WI38 (cell line): ENCODE results near the gene LTBP4.

Experiments used
- H3K4me3 ChIP-seq: 2 replicates; pipeline ENCODE4 v1.5.1; 2011; ENCODE audit warnings: low read depth, mild to moderate bottlenecking, control low read depth, low read length
- TF ChIP-seq, protein P1 (sequence below): IDR thresholded peaks from 2 replicates; pipeline ENCODE4 v1.5.1; 2012; ENCODE audit warnings: low read depth, mild to moderate bottlenecking, control low read depth, low read length

LTBP4 gene

DNA sequence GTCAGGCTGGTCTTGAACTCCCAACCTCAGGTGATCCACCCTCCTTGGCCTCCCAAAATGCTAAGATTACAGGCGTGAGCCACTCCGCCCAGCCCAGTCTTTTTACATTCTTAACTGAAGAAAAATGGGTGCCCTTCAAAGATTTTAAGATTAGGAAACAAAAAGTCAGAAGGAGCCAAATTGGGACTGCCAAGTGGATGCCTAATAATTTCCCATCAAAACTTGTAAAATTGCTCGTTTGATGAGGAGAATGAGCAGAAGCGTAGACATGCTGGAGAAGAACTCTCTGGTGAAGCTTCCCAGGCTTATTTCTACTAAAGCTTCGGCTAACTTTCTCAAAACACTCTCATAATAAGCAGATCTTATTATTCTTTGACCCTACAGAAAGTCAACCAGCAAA lies 57.9 kb downstream of the LTBP4 start:
- no peak overlapping the region for H3K4me3 ChIP-seq
- TF ChIP-seq, protein P1, sequence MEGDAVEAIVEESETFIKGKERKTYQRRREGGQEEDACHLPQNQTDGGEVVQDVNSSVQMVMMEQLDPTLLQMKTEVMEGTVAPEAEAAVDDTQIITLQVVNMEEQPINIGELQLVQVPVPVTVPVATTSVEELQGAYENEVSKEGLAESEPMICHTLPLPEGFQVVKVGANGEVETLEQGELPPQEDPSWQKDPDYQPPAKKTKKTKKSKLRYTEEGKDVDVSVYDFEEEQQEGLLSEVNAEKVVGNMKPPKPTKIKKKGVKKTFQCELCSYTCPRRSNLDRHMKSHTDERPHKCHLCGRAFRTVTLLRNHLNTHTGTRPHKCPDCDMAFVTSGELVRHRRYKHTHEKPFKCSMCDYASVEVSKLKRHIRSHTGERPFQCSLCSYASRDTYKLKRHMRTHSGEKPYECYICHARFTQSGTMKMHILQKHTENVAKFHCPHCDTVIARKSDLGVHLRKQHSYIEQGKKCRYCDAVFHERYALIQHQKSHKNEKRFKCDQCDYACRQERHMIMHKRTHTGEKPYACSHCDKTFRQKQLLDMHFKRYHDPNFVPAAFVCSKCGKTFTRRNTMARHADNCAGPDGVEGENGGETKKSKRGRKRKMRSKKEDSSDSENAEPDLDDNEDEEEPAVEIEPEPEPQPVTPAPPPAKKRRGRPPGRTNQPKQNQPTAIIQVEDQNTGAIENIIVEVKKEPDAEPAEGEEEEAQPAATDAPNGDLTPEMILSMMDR, result no peak

DNA sequence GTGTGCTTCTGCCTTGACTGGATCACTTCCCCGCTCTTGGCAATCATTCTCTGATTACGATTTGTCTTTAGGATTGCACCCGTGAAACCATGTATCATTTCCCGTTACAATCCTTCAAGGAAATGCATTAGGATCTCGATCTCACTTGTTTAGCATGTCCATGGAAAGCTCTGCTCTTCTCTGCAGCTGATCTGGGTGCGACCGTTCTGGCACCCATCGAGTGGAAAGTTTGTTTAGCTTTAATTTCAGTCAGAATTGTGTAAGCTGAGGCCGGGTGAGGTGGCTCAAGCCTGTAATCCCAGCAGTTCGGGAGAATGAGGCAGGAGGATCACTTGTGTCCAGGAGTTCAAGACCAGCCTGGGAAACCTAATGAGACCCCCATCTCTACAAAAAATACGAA lies 58.4 kb downstream of the LTBP4 start:
- TF ChIP-seq, protein P1, result no peak
- H3K4me3 ChIP-seq, result no peak overlapping the region

DNA sequence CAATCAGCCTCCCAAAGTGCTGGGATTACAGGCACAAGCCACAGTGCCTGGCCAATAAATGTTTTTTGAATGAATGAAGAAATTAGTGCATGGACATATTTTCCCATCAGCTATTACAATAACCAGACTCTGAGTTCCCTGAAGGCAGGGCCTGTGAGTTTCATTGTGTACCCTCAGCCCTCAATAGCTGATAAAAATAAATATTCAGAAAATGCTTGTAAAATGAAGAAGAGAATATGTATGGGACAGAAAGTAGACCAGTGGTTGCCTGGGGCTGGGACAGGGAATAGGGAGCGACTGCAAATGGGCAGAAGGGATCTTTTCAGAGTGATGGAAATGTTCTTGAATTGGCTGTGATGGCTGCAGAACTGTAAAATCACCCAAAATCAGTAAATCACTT lies 60.4 kb downstream of the LTBP4 start:
- TF ChIP-seq, protein P1, result no peak
- no peak overlapping the region for H3K4me3 ChIP-seq

DNA sequence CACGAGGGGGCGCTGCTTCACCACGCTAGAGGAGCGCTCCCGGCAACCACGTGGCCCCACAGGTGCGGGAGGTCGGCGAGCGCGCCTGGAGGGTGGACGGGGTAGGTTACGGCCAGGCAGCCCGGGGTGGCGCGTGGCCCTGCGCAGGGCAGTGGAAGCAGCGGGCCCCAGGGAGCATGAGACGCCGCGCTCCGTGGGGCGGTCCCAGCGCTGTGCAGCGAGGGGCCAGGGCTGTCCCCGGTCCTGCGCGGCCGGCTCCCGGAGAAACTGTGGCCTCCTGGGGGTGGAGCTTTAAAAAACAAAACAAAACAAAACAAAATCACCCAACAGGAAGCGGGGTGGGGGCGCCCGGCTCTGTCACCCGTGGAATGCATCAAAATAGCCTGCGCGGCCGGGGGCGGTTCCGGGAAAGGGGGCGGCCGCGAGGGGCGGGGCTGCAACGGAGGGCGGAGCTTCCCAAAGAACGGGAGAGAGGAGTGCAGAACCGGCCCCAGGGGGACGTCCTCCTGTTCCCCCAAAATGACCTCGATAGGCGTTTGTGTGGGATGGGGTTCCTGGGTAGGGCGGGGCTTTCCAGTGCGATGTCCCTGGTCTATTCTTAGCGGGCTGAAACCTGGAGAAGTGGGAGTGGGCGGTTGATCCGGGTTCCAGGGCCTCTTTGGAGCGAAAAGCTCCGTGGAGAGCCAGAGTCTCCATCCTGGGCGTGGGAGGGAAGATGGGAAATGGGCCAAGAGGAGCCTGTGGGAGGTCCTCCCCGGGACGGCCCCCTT lies 61.9 kb downstream of the LTBP4 start:
- TF ChIP-seq, protein P1, result peak; percentile 76; the same call in 1 of the 2 replicates

DNA sequence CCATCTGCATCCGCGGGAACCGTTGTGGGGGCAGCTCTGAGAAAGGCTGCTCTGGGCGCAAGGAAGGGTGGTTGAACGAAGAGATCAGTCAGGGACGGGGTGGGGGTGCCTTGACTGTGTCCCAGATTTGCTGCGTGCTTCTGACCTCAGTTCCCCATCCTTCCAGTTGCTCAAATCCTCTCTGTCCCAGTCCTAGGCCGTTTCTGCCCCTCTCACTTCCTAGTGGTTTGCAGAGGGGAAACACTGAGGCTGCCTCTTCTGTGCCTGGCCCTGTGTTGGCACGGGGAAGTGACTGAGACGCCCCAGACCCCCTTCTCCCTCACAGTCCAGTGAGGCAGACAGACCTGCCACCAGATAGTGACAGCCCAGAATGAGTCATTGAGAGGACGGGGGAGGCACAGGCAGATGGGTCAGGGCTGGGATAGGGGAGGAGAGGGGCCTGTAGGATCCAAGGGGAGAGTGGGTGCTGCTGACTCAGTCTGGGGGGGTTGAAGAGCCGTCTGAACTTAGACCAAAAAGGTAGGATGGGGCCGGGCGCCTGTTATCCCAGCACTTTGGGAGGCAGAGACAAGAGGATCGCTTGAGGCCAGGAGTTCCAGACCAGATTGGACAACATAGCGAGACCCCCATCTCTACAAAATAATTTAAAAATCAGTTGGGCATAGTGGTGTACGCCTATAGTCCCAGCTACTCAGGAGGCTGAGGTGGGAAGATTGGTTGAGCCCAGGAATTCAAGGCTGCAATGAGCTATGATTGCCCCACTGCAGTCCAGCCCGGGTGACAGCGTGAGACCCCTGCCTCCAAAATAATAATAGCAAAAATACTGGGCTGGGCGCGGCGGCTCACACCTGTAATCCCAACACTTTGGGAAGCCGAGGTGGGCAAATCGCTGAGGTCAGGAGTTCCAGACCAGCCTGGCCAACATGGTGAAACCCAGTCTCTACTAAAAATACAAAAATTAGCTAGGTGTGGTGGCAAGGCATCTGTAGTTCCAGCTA lies 62.8 kb downstream of the LTBP4 start:
- TF ChIP-seq, protein P1, result no peak
- H3K4me3 ChIP-seq, result peak overlapping the region; percentile 61

More for the DNA sequence above, 61.9 kb downstream of the LTBP4 start:
- H3K4me3 ChIP-seq, result peak overlapping the region; percentile 61

DNA sequence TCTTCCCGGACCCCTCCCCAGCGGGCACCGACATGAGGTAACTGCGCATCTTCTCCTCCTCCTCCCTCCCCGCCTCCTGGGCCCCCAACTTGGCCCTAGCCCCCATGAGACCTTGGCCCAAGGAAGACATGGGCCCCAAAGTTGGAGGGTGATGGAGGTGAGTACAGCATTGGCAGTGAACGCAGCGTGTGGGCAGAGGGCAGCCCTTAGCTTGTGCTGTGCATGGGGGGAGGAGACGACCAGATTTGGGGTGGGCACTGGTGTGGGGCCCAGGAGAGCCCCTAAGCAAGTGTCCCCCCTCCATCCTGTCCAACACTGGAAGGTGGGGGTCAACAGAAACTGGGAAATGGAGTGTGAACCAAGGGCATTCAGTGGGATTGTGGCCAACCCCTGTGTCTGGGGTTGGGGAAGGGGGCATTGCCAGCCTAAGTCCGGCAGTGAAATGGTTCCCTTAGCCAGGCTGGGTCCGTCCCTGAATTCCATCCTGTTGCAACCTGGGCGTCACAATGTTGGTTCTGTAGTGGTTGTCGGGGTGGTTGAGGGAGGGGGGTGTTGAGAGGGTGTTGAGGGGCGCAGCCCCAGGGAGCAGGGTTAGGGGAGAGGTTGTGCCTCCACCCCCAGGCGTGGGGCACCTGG lies 65.8 kb downstream of the LTBP4 start:
- TF ChIP-seq, protein P1, result no peak
- no peak overlapping the region for H3K4me3 ChIP-seq
